ENCODE results near the gene KIF24. TPM values are rescaled to one million over a fixed set of nuclear protein-coding genes. Genes with fewer than 3 reads are reported as not detected.

The KIF24 gene
- total and polyA plus RNA-seq, 2 of the 4 experiments (the other 2 are of a cell fraction): 1.4 to 3.0 TPM

- intact Hi-C loops (cut with micrococcal nuclease) (no loop called here), in situ Hi-C loops (cut with MboI; ENCODE audit: low sequenced_read_pairs) (no loop called here), dilution Hi-C loops (cut with HindIII; ENCODE audit: low sequenced_read_pairs, unreplicated experiment) (no loop called here)
- no peaks in the 10 kb centered on the region for H4K20me1 ChIP-seq (ENCODE audit: insufficient read depth, low read length)
- H3K9me1 ChIP-seq (ENCODE audit: insufficient read depth, low read length): peaks cover 5% of the 10 kb centered on the region
- no peak overlapping the region for H2AFZ ChIP-seq (replicated peaks; ENCODE audit: low read length, poor library complexity)
- H2BK5ac ChIP-seq (ENCODE audit: low read depth, low read length, poor library complexity, severe bottlenecking): no peak overlapping the region
- H3K79me1 ChIP-seq (ENCODE audit: low read depth in 1 of 2, low read length in 2 of 2): peaks cover 11 to 17% of the 10 kb centered on the region in 2 experiments; a peak in 3 of 4 replicates
- H3K18ac ChIP-seq (ENCODE audit: low read depth, low read length): no peak overlapping the region
- H4K91ac ChIP-seq (ENCODE audit: insufficient read depth, low read depth, low read length): no peak overlapping the region
- H3K9me3 ChIP-seq (ENCODE audit: control insufficient read depth, insufficient read depth, low read length): no peaks in the 10 kb centered on the region
- H2BK15ac ChIP-seq (ENCODE audit: low read depth, low read length): no peak overlapping the region
- no peak overlapping the region for H2BK20ac ChIP-seq (ENCODE audit: low read depth, low read length)
- H3K56ac ChIP-seq (ENCODE audit: extremely low read depth, insufficient read depth, low read length): no peak overlapping the region
- no TSS peak for BruUV-seq (replicated peaks)
- ATAC-seq (ENCODE audit: low read depth) (no peak), DNase-seq (no peak)
- H3K4me1 ChIP-seq (ENCODE audit: control insufficient read depth, insufficient read depth, low read length): no peaks in the 10 kb centered on the region
- H3K4me3 ChIP-seq (ENCODE audit: insufficient read depth, low read depth, low read length): no peak overlapping the region
- no peak overlapping the region for H2AK9ac ChIP-seq (replicated peaks; ENCODE audit: low read depth, low read length, poor library complexity)
- no peaks in the 10 kb centered on the region for H3K36me3 ChIP-seq (ENCODE audit: control insufficient read depth, insufficient read depth, low read length)
- WGBS, 2 experiments (ENCODE audit: extremely low coverage in 2 of 2, insufficient read length in 1 of 2): no CpG with 5 or more reads among the region's 2 CpGs
- no peak overlapping the region for H3K4ac ChIP-seq (ENCODE audit: low read depth, low read length)
- H4K5ac ChIP-seq (ENCODE audit: low read depth, low read length): no peak overlapping the region
- TF ChIP-seq BHLHE40 (IDR thresholded peaks at IDR 0.05; ENCODE audit: low read depth, low read length): no peak
- TF ChIP-seq RCOR1 (IDR thresholded peaks at IDR 0.05; ENCODE audit: insufficient replicate concordance, low read length): no peak
- no peak for TF ChIP-seq POLR2A (IDR thresholded peaks at IDR 0.05; ENCODE audit: low read depth, low read length)
- TF ChIP-seq MAZ (IDR thresholded peaks at IDR 0.05; ENCODE audit: borderline replicate concordance, low read depth, low read length): no peak
- TF ChIP-seq CEBPB (IDR thresholded peaks at IDR 0.05; ENCODE audit: low read depth, low read length): no peak
- no peak for TF ChIP-seq CHD1 (IDR thresholded peaks at IDR 0.05; ENCODE audit: low read depth, low read length)
- TF ChIP-seq MAFK (IDR thresholded peaks at IDR 0.05; ENCODE audit: low read depth, low read length): no peak
- TF ChIP-seq NFE2L2 (IDR thresholded peaks at IDR 0.05; ENCODE audit: low read depth, low read length): no peak
- no peak for TF ChIP-seq SMC3 (IDR thresholded peaks at IDR 0.05; ENCODE audit: low read depth, low read length)
- no peak for TF ChIP-seq RAD21 (IDR thresholded peaks at IDR 0.05; ENCODE audit: low read length)
- no peak for TF ChIP-seq CTCF (conservative IDR thresholded peaks at IDR 0.05; ENCODE audit: low read depth, low read length)
- no peak for TF ChIP-seq MXI1 (IDR thresholded peaks at IDR 0.05; ENCODE audit: borderline replicate concordance, low read depth, low read length)
- no peak for TF ChIP-seq ELK1 (IDR thresholded peaks at IDR 0.05; ENCODE audit: borderline replicate concordance, low read depth, low read length)
- no peak for TF ChIP-seq FOS (IDR thresholded peaks at IDR 0.05; ENCODE audit: low read depth, low read length)
- TF ChIP-seq USF2 (IDR thresholded peaks at IDR 0.05; ENCODE audit: low read depth, low read length): no peak
- TF ChIP-seq RFX5 (IDR thresholded peaks at IDR 0.05; ENCODE audit: low read depth, low read length): no peak
- no peak overlapping the region for H3K27ac ChIP-seq (ENCODE audit: insufficient read depth, low read length)
- no peak overlapping the region for H3K14ac ChIP-seq (replicated peaks; ENCODE audit: low read depth, low read length)
- ChIA-PET CTCF (interaction anchor here (0.6 kb wide), 1 partner anchor 385 kb away, joined by 6 read pairs; no protein-coding TSS in a partner anchor), POLR2A (ENCODE audit: unreplicated experiment) (no interaction called here)
- H4K8ac ChIP-seq (ENCODE audit: low read depth in 2 of 2, low read length in 2 of 2): no peak overlapping the region
- H2AK5ac ChIP-seq (ENCODE audit: low read depth, low read length): no peak overlapping the region
- no peak overlapping the region for H3K4me2 ChIP-seq (ENCODE audit: low read depth, low read length)
- no peak overlapping the region for H2BK120ac ChIP-seq (ENCODE audit: low read depth, low read length)
- H3K23ac ChIP-seq (ENCODE audit: low read depth, low read length): no peak overlapping the region
- no peaks in the 10 kb centered on the region for H3K27me3 ChIP-seq (ENCODE audit: control insufficient read depth, insufficient read depth, low read length)
- no peak overlapping the region for H3K9ac ChIP-seq (ENCODE audit: low read depth, low read length)
These were observed 11.6 kb downstream of the KIF24 start for GRCh38 chr9:34317436-34317835.
